ENCODE data around the gene LGR6.

LGR6 gene

GRCh38 chr1:202292773-202293172, 99.2 kb downstream of the LGR6 start:
- no peak overlapping the region for H3K14ac ChIP-seq (ENCODE audit: low read length)
- H4K91ac ChIP-seq (ENCODE audit: low read depth, low read length): no peak overlapping the region
- H3K4me2 ChIP-seq (ENCODE audit: low read length): no peak overlapping the region
- no peak overlapping the region for H2AK5ac ChIP-seq (ENCODE audit: low read length)
- peaks cover 0 to 4% of the 10 kb centered on the region in 2 experiments for H3K4me1 ChIP-seq (ENCODE audit: control insufficient read depth in 1 of 2, insufficient read depth in 2 of 2, low read length in 2 of 2)
- H3K36me3 ChIP-seq (ENCODE audit: control insufficient read depth in 1 of 2, insufficient read depth in 2 of 2, low read length in 2 of 2): no peaks in the 10 kb centered on the region
- no peaks in the 10 kb centered on the region for H3K9me3 ChIP-seq (ENCODE audit: insufficient read depth, low read depth, low read length)
- no peak overlapping the region for H2BK12ac ChIP-seq (ENCODE audit: low read length)
- no peak overlapping the region for H4K8ac ChIP-seq (ENCODE audit: low read depth, low read length)
- H3K79me1 ChIP-seq (ENCODE audit: low read length): no peaks in the 10 kb centered on the region
- DNase-seq: no peak
- no peaks in the 10 kb centered on the region for H3K79me2 ChIP-seq (ENCODE audit: control insufficient read depth, insufficient read depth, low read length, poor library complexity)
- H2BK120ac ChIP-seq (ENCODE audit: insufficient read depth, low read length, poor library complexity): no peak overlapping the region
- H3K18ac ChIP-seq (ENCODE audit: low read length): no peak overlapping the region
- no peak overlapping the region for H3K23ac ChIP-seq (ENCODE audit: low read length)
- no peak overlapping the region for H3K4ac ChIP-seq (ENCODE audit: low read depth, low read length)
- H3K27me3 ChIP-seq (ENCODE audit: insufficient read depth, low read length): no peaks in the 10 kb centered on the region
- H3K4me3 ChIP-seq (ENCODE audit: low read depth, low read length): no peak overlapping the region
- no peak overlapping the region for H2AFZ ChIP-seq (ENCODE audit: insufficient read depth, low read length, poor library complexity)
- no peak overlapping the region for H4K12ac ChIP-seq (ENCODE audit: low read depth, low read length)
- no peak overlapping the region for H3K9ac ChIP-seq (ENCODE audit: low read length)
- no peak overlapping the region for H2BK5ac ChIP-seq (ENCODE audit: low read depth, low read length, poor library complexity)
- WGBS (ENCODE audit: extremely low coverage, insufficient coverage, insufficient read length): no CpG with 5 or more reads among the region's 1 CpG
- H3K27ac ChIP-seq (ENCODE audit: low read depth, low read length): no peak overlapping the region

GRCh38 chr1:202293569-202293968, 100.0 kb downstream of the LGR6 start:
- WGBS (ENCODE audit: extremely low coverage, insufficient coverage, insufficient read length): no CpG with 5 or more reads among the region's 4 CpGs
- H2BK120ac ChIP-seq (ENCODE audit: insufficient read depth, low read length, poor library complexity): no peak overlapping the region
- H3K18ac ChIP-seq (ENCODE audit: low read length): no peak overlapping the region
- H3K23ac ChIP-seq (ENCODE audit: low read length): no peak overlapping the region
- DNase-seq: no peak
- H3K4ac ChIP-seq (ENCODE audit: low read depth, low read length): no peak overlapping the region
- H4K91ac ChIP-seq (ENCODE audit: low read depth, low read length): no peak overlapping the region
- no peak overlapping the region for H2BK12ac ChIP-seq (ENCODE audit: low read length)
- H3K79me1 ChIP-seq (ENCODE audit: low read length): no peaks in the 10 kb centered on the region
- no peak overlapping the region for H2BK5ac ChIP-seq (ENCODE audit: low read depth, low read length, poor library complexity)
- no peak overlapping the region for H3K4me2 ChIP-seq (ENCODE audit: low read length)
- no peaks in the 10 kb centered on the region for H3K79me2 ChIP-seq (ENCODE audit: control insufficient read depth, insufficient read depth, low read length, poor library complexity)
- no peak overlapping the region for H3K4me3 ChIP-seq (ENCODE audit: low read depth, low read length)
- no peak overlapping the region for H3K9ac ChIP-seq (ENCODE audit: low read length)
- no peak overlapping the region for H4K12ac ChIP-seq (ENCODE audit: low read depth, low read length)
- no peaks in the 10 kb centered on the region for H3K27me3 ChIP-seq (ENCODE audit: insufficient read depth, low read length)
- H2AK5ac ChIP-seq (ENCODE audit: low read length): no peak overlapping the region
- H3K27ac ChIP-seq (ENCODE audit: low read depth, low read length): no peak overlapping the region
- no peaks in the 10 kb centered on the region for H3K9me3 ChIP-seq (ENCODE audit: insufficient read depth, low read depth, low read length)
- H4K8ac ChIP-seq (ENCODE audit: low read depth, low read length): no peak overlapping the region
- no peak overlapping the region for H2AFZ ChIP-seq (ENCODE audit: insufficient read depth, low read length, poor library complexity)
- H3K4me1 ChIP-seq (ENCODE audit: control insufficient read depth in 1 of 2, insufficient read depth in 2 of 2, low read length in 2 of 2): peaks cover 0 to 4% of the 10 kb centered on the region in 2 experiments
- H3K14ac ChIP-seq (ENCODE audit: low read length): no peak overlapping the region
- no peaks in the 10 kb centered on the region for H3K36me3 ChIP-seq (ENCODE audit: control insufficient read depth in 1 of 2, insufficient read depth in 2 of 2, low read length in 2 of 2)

- Histone ChIP-seq H3K27ac (ENCODE audit: low read depth, low read length) (no peak overlapping the region), H2AFZ (ENCODE audit: insufficient read depth, low read length, poor library complexity) (no peak overlapping the region), H3K14ac (ENCODE audit: low read length) (no peak overlapping the region), H4K8ac (ENCODE audit: low read depth, low read length) (no peak overlapping the region), H3K79me2 (ENCODE audit: control insufficient read depth, insufficient read depth, low read length, poor library complexity) (no peaks in the 10 kb centered on the region), H2BK5ac (ENCODE audit: low read depth, low read length, poor library complexity) (no peak overlapping the region), H3K4ac (ENCODE audit: low read depth, low read length) (no peak overlapping the region), H3K4me1 (ENCODE audit: control insufficient read depth in 1 of 2, insufficient read depth in 2 of 2, low read length in 2 of 2) (no peaks in the 10 kb centered on the region), H3K9me3 (ENCODE audit: insufficient read depth, low read depth, low read length) (no peaks in the 10 kb centered on the region), H3K36me3 (ENCODE audit: control insufficient read depth in 1 of 2, insufficient read depth in 2 of 2, low read length in 2 of 2) (no peaks in the 10 kb centered on the region), H2BK12ac (ENCODE audit: low read length) (no peak overlapping the region), H4K12ac (ENCODE audit: low read depth, low read length) (no peak overlapping the region), H2BK120ac (ENCODE audit: insufficient read depth, low read length, poor library complexity) (no peak overlapping the region), H3K23ac (ENCODE audit: low read length) (no peak overlapping the region), H3K4me2 (ENCODE audit: low read length) (no peak overlapping the region), H3K27me3 (ENCODE audit: insufficient read depth, low read length) (no peaks in the 10 kb centered on the region), H3K9ac (ENCODE audit: low read length) (no peak overlapping the region), H4K91ac (ENCODE audit: low read depth, low read length) (no peak overlapping the region), H2AK5ac (ENCODE audit: low read length) (no peak overlapping the region), H3K4me3 (ENCODE audit: low read depth, low read length) (no peak overlapping the region), H3K18ac (ENCODE audit: low read length) (no peak overlapping the region), H3K79me1 (ENCODE audit: low read length) (no peaks in the 10 kb centered on the region)
- DNase-seq: no peak
- WGBS (ENCODE audit: extremely low coverage, insufficient coverage, insufficient read length): no CpG with 5 or more reads among the region's 9 CpGs
These were observed 108.6 kb downstream of the LGR6 start for GRCh38 chr1:202302166-202302565.

- Histone ChIP-seq H4K91ac (ENCODE audit: low read depth, low read length) (no peak overlapping the region), H3K18ac (ENCODE audit: low read length) (no peak overlapping the region), H2BK12ac (ENCODE audit: low read length) (no peak overlapping the region), H3K27ac (ENCODE audit: low read depth, low read length) (no peak overlapping the region), H2AFZ (ENCODE audit: insufficient read depth, low read length, poor library complexity) (no peak overlapping the region), H2BK120ac (ENCODE audit: insufficient read depth, low read length, poor library complexity) (no peak overlapping the region), H3K4me3 (ENCODE audit: low read depth, low read length) (no peak overlapping the region), H3K4me1 (ENCODE audit: control insufficient read depth in 1 of 2, insufficient read depth in 2 of 2, low read length in 2 of 2) (no peaks in the 10 kb centered on the region), H3K4ac (ENCODE audit: low read depth, low read length) (no peak overlapping the region), H3K9me3 (ENCODE audit: insufficient read depth, low read depth, low read length) (no peaks in the 10 kb centered on the region), H3K23ac (ENCODE audit: low read length) (no peak overlapping the region), H2BK5ac (ENCODE audit: low read depth, low read length, poor library complexity) (no peak overlapping the region), H3K9ac (ENCODE audit: low read length) (no peak overlapping the region), H3K14ac (ENCODE audit: low read length) (no peak overlapping the region), H3K4me2 (ENCODE audit: low read length) (no peak overlapping the region), H3K27me3 (ENCODE audit: insufficient read depth, low read length) (no peaks in the 10 kb centered on the region), H2AK5ac (ENCODE audit: low read length) (no peak overlapping the region), H3K79me1 (ENCODE audit: low read length) (no peaks in the 10 kb centered on the region), H4K12ac (ENCODE audit: low read depth, low read length) (no peak overlapping the region), H3K79me2 (ENCODE audit: control insufficient read depth, insufficient read depth, low read length, poor library complexity) (no peaks in the 10 kb centered on the region), H4K8ac (ENCODE audit: low read depth, low read length) (no peak overlapping the region), H3K36me3 (ENCODE audit: control insufficient read depth in 1 of 2, insufficient read depth in 2 of 2, low read length in 2 of 2) (no peaks in the 10 kb centered on the region)
- no peak for DNase-seq
- no CpG with 5 or more reads among the region's 9 CpGs for WGBS (ENCODE audit: extremely low coverage, insufficient coverage, insufficient read length)
These were observed 110.8 kb downstream of the LGR6 start for GRCh38 chr1:202304375-202304774.

Measured in trophoblast cell (in vitro differentiated cells and primary cell).